ENCODE measurements around the gene IMMP2L.

- TF ChIP-seq ZNF274 (IDR thresholded peaks at IDR 0.05; ENCODE audit: borderline replicate concordance, extremely low read depth, low read length) = no peak
- no peak for TF ChIP-seq YY1 (IDR thresholded peaks at IDR 0.05; ENCODE audit: low read depth, low read length)
- no peak for TF ChIP-seq ATF3 (IDR thresholded peaks at IDR 0.05; ENCODE audit: insufficient read depth, low read depth, low read length)
- no peak for TF ChIP-seq CTCF (IDR thresholded peaks at IDR 0.05; ENCODE audit: control extremely low read depth in 1 of 3, insufficient read depth in 1 of 3, low read depth in 1 of 3, low read length in 3 of 3)
Measured at GRCh38 chr7:110664803-110665202, 897.5 kb downstream of the IMMP2L start.

Data from H1 (cell line).